Left renal pelvis (tissue), 4 donors: ENCODE measurements around the gene FGF22. TPM values are rescaled to one million over a fixed set of nuclear protein-coding genes. Genes with fewer than 3 reads are reported as not detected.
"Not testable (repeated sequence)": the region's sequence is repeated elsewhere in the genome, so short reads cannot be mapped to it uniquely, and the experiment has no call there.

Experiments
- DNase-seq, 4 donors: peaks; one replicate each; pipeline ENCODE4 v3.0.0-alpha.2; 2013; ENCODE audit warnings: low read depth in 4 of 4, low spot score in 3 of 4
- polyA plus RNA-seq, 4 donors: library from polyadenylated mRNA; unstranded; fragments of 120-200 nt; gene quantifications; one replicate each; pipeline ENCODE4 v1.2.1, GENCODE V29; 2013; ENCODE audit not compliant: insufficient read length in 4 of 4

FGF22 gene
- polyA plus RNA-seq, 4 donors: 0.11 to 0.55 (median 0.34) TPM

DNA sequence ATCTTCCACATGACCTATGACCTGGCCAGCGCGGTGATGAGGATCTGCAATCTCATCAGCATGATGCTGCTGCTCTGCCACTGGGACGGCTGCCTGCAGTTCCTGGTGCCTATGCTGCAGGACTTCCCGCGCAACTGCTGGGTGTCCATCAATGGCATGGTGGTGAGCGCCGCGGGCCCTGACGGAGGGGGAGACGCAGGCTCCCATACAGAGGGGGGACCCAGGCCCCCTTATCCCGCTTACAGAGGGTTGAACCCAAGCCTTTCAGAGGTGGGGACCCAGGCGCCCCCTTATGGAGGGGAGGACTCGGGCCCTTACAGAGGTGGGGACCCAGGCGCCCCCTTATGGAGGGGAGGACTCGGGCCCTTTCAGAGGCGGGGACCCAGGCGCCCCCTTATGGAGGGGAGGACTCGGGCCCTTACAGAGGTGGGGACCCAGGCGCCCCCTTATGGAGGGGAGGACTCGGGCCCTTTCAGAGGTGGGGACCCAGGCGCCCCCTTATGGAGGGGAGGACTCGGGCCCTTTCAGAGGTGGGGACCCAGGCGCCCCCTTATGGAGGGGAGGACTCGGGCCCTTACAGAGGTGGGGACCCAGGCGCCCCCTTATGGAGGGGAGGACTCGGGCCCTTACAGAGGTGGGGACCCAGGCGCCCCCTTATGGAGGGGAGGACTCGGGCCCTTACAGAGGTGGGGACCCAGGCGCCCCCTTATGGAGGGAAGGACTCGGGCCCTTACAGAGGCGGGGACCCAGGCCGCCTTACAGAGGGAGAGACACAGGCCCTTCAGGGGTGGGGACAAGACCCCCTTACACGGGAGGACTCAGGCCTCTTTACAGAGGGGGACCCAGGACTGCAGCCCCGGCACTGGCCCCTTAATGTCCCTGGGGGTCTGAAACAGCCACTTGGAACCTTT is 34.4 kb upstream of the FGF22 start:
- not testable (repeated sequence) for DNase-seq

DNA sequence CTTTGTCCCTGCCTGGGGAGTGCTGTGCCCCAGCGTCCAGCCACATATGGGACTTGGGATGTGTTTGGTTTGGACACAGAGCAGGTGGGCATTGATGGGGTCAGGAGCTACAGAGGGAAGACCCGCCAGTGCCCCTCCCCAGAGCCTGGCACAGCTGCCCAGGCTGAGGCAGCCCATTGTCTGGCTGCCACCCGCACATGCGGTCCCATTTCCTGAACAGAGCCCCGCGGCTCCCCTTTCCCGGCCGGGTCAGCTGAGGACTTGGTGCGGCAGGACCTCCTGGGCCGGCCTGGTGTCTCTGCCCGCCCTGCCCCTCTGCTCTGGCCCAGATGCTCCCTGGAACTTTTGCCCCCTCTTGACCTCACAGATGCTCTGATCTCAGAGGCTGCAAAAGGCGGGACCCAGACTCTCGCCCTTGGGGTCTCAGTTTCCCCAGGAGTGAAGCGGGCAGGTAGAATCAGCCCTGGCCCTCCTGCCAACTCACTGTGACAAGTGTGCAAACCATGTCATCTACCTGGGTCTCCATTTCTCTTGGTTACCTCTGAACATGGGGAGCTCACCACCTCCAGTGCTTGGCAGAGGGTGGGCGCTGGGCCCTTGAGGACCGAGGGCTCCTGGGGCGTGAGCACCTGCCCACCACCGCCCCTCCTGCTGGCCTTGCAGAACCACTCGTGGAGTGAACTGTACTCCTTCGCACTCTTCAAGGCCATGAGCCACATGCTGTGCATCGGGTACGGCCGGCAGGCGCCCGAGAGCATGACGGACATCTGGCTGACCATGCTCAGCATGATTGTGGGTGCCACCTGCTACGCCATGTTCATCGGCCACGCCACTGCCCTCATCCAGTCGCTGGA is 32.2 kb upstream of the FGF22 start:
- no peak for DNase-seq

GRCh38 chr19:608155-609003 is 31.3 kb upstream of the FGF22 start:
- no peak for DNase-seq

DNA sequence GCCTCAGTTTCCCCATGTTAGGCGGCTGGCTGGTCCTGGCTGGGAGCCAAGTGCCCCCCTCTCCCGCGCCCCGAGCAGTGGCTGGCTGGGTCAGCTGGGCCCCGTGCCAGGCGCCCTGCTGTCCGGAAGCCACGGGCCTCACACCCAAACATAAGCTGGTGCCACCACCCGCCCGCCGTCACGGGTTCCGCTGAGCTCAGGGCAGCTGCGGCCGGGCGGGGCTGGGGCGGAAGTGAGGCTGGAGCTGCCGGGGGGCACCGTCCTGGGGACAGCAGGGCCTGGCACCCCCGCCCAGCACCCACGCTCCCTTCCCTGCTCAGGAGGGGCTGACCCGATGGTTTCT is 30.7 kb upstream of the FGF22 start:
- no peak for DNase-seq

GRCh38 chr19:610071-610800 is 29.4 kb upstream of the FGF22 start:
- DNase-seq: no peak

DNA sequence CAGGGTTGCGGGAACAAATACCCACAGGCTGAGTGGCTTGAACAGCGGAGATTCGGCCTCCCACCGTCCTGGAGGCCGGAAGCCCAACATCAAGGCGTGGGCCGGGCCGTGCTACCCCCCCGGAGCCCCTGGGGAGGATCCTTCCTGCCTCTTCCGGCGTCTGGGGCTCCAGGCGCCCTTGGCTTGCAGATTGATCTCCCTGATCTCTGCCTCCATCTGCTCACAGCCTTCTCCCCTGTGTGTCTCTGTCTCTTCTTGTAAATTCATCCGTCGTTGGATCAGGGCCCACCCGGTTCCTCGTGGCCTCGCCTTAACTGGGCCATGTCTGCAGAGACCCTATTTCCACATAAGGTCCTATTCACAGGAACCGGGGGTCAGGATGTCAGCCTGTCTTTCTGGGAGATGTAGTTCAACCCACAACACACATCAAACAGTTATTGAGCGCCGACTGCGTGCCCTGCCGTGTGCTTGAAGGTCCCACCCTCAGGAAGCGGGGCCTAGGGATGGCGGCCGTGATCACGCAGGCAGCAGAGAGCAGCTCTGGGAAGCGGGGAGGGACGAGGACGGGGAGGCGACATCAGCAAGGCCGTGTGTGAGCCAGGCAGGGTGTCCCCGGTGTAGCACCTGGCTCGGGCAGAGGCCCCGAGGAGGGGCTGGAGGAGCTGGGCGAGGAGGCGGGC is 28.7 kb upstream of the FGF22 start:
- peak in 1 of 4 donors; percentile 38 for DNase-seq

- DNase-seq: no peak
Observed at GRCh38 chr19:611481-611868, 28.2 kb upstream of the FGF22 start.

DNA sequence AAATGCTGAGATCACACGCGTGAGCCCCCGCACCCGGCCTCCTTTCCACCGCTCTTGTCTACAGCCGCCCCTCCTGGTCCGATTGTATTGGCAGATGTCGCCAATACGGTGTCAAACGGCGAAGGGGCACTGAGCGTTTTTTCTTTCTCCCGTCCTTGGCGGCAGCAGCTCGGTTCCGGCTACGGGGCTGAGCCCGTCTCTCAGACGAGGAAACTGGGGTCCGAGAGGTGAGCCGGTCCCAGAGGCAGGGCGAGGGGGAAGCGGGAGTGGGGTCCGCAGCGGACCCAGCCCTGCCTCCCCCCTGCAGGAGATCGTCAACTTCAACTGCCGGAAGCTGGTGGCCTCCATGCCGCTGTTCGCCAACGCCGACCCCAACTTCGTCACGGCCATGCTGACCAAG is 26.7 kb upstream of the FGF22 start:
- no peak for DNase-seq

DNA sequence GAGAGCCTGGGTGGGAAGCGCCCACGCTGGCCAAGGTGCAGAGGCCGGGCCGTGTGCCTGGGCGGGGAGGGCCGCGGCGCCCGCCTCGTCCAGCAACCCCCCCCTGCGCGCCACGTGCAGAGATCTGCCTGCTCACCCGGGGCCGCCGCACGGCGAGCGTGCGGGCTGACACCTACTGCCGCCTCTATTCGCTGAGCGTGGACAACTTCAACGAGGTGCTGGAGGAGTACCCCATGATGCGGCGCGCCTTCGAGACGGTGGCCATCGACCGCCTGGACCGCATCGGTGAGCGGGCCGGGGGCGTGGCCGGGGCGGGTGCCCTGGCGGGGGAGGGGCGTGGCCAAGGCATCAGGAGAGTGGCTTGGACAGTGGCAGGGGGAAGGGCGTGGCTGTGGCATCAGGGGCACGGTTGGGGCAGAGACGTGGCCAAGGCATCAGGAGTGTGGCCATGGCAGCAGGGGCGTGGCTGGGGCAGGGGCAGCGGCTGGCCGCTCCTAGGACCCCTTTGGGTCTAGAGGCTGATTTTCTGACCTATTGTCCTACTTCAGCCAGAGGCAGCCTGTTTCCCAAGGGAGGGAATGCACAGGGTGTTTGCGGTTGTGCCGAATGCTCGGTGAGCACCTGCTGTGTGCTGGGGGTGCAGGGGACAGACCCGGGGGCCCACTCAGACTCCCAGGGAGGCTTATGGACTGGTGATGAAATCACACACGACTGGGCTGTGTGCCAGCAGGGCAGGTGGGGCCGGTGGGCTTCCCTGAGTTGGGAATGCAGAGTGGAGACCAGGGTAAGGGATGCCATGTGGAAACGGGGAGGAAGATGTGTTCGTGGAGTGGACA is 25.7 kb upstream of the FGF22 start:
- no peak for DNase-seq

GRCh38 chr19:615619-616018 is 24.1 kb upstream of the FGF22 start:
- DNase-seq: no peak

- DNase-seq: no peak
Observed at GRCh38 chr19:616062-616700, 23.5 kb upstream of the FGF22 start.

- DNase-seq: no peak
Observed at GRCh38 chr19:616747-617526, 22.7 kb upstream of the FGF22 start.

DNA sequence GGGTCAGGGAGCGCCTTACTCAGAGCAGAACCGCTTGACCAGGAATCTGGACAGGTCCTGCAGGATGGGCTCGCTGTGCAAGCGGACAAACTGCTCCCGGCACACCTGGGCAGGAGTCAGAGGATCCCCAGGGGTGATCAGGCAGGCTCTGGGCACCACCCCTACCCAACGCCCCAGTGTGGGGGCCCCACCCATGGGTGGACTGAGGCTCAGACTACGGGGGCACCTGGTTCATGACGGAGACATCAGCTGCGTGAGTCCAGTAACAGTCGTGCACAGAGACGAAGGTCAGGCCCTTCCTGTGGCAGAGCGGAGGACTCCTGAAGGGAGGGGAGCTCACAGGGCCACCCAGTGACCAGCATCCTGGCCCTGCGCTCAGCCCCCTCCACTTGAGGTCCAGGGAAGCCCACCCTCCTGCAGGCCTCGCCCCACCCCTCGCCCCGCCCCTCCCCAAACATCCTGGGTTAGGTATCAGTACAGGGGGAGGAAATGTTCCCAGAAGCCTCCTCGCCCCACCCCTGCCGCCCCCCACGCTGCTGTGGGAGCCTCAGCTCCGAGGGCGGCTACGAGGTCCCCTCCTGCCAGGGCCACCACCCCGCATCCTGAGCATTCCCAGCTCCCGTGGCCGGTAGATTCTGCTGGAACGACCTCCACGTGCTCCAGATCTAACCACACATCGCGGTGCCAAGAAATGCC is 22.0 kb upstream of the FGF22 start:
- DNase-seq: no peak

- DNase-seq: no peak
Observed at GRCh38 chr19:618247-618619, 21.4 kb upstream of the FGF22 start.

DNA sequence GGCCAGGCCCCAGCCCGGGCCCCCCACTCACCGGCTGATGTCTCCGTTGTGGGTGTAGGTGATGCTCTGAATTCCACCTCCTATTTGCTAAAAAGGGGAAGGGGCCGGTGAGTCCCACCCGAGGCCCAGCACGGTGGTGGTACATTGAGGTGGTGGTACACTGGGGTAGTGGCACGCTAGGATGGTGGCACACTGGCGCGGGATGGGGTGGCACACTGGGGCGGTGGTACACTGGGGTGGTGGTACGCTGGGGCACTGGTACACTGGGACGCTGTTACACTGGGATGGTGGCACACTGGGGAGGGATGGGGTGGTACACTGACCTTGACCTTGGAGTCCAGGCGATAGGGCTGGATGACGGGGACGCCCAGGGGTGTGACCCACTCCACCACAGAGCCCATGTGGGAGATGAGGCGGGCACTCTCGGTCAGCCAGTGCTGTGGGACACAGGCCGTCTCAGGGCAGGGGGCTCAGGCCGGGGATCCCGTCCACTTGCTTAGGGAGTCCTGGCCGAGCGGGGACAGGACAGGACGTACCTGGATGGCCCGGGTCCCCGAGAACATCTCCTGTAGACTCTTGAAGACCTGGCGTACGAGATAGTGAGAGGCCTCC is 20.9 kb upstream of the FGF22 start:
- DNase-seq: no peak

DNA sequence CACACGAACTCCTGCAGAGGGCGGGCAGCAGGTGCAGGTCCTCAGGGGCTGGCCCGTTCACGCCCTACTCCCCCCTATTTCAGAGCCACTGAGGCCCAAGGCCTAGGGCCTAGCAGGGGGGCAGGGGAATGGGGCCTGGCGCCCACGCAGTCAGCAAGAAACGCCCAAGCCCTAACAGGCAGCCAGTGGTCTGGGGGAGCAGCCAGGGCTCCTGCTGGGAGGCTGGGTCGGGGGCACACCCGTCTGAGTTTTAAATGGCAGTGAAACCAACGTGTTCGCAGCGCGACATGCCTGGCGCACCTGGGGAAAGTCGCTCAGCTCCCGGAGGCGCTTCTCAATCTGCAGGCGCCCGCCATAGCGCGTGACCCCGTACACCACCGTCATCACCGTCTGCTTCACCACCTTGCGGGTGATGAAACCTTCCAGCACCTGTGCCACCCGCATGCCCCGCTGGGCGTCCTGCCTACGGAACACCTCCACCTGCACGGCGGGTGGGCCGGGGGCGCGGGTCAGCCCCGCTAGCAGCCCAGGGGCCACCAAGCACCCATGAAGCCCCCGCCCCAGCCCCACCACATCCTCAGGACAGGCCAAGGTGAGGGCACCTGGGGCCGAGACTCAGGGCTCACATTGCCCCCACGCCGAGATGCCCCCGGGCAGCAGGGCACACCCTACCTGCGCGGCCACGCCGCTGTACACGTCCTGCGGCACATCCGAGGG is 20.2 kb upstream of the FGF22 start:
- no peak for DNase-seq
